K562 (cell line): ENCODE data around the gene SPAG4. TPM values are rescaled to one million over a fixed set of nuclear protein-coding genes. Genes with fewer than 3 reads are reported as not detected.

ENCODE experiments used
- AFF1 ChIP-seq, 2 experiments: fragments of 450-650 bp; IDR thresholded peaks; 2 replicates each; pipeline ENCODE4 v1.6.1; 2018; ENCODE audit warnings: mild to moderate bottlenecking in 2 of 2, low read depth in 1 of 2; ENCODE audit not compliant: partially characterized antibody in 2 of 2
- ATF4 ChIP-seq: fragments of 450-650 bp; formaldehyde crosslinking; IDR thresholded peaks from 2 replicates; pipeline ENCODE4 v1.4.0; 2022; ENCODE audit warnings: mild to moderate bottlenecking, moderate library complexity
- GTF2A2 ChIP-seq: IDR thresholded peaks from 2 replicates; pipeline ENCODE4 v1.6.1; 2016; ENCODE audit warnings: mild to moderate bottlenecking, missing genetic modification characterization, missing compliant biosample characterization
- HDGF ChIP-seq: fragments of 450-650 bp; IDR thresholded peaks from 2 replicates; pipeline ENCODE4 v1.6.1; 2016
- MAFF ChIP-seq: IDR thresholded peaks from 2 replicates; pipeline ENCODE4 v1.6.1; 2012; ENCODE audit warnings: low read length, improper control_type of control experiment
- MXD1 ChIP-seq: fragments of 250-450 bp; sonication (Bioruptor Pico); IDR thresholded peaks from 2 replicates; pipeline ENCODE4 v1.8.0; 2021; ENCODE audit warnings: borderline replicate concordance, mild to moderate bottlenecking, moderate library complexity; ENCODE audit not compliant: poor library complexity, severe bottlenecking
- POLR2H ChIP-seq: IDR thresholded peaks from 2 replicates; pipeline ENCODE4 v1.6.1; 2016; ENCODE audit warnings: missing genetic modification characterization, low read depth, mild to moderate bottlenecking, control low read depth, missing compliant biosample characterization, moderate library complexity
- RBBP5 ChIP-seq: fragments of 200-600 bp; sonication (generic); IDR thresholded peaks from 2 replicates; pipeline ENCODE4 v1.6.1; 2012; ENCODE audit warnings: borderline replicate concordance, mild to moderate bottlenecking, low read length, control low read depth, inconsistent platforms; ENCODE audit not compliant: insufficient read depth, poor library complexity, severe bottlenecking
- RNF219 ChIP-seq: fragments of 250-450 bp; sonication (Bioruptor Pico); IDR thresholded peaks from 2 replicates; pipeline ENCODE4 v1.5.0; 2022; ENCODE audit warnings: mild to moderate bottlenecking
- SMC3 ChIP-seq: conservative IDR thresholded peaks from 2 replicates; pipeline ENCODE4 v1.6.1; 2011; ENCODE audit warnings: low read depth, low read length, improper control_type of control experiment; ENCODE audit not compliant: insufficient read depth
- SOX6 ChIP-seq: fragments of 450-650 bp; IDR thresholded peaks from 2 replicates; pipeline ENCODE4 v1.6.1; 2014; ENCODE audit warnings: mild to moderate bottlenecking
- TEAD4 ChIP-seq, 2 experiments: sonication (generic) in 1 of 2; formaldehyde crosslinking in 1 of 2; IDR thresholded peaks; 2 replicates each; pipeline versions ENCODE4 v1.6.1 to v1.8.0; 2012 to 2022; ENCODE audit warnings: borderline replicate concordance in 1 of 2, inconsistent platforms in 1 of 2, low read length in 1 of 2, mild to moderate bottlenecking in 1 of 2, missing genetic modification reagents in 1 of 2
- XRCC5 ChIP-seq: fragments of 200-400 bp; formaldehyde crosslinking; IDR thresholded peaks from 2 replicates; pipeline ENCODE4 v1.6.1; 2017; ENCODE audit warnings: low read depth, mild to moderate bottlenecking, low read length
- ZNF644 ChIP-seq: fragments of 200-800 bp; sonication (Bioruptor generic); IDR thresholded peaks from 2 replicates; pipeline ENCODE4 v1.6.1; 2016; ENCODE audit warnings: low read depth, missing genetic modification characterization, missing compliant biosample characterization
- polyA plus RNA-seq, 8 experiments: library from polyadenylated mRNA; depleted of rRNA in 4 of 8; stranded (reverse) in 5 of 8; unstranded in 3 of 8; fragments of >200 nt; fragmentation: Nextera tagmentation in 2 of 8; fragmentation: Illumina TruSeq in 1 of 8; extraction: Ambion mirVana in 2 of 8; extraction: Trizol in 1 of 8; gene quantifications; 2 replicates each; pipeline versions ENCODE4 v1.2.1 to v1.2.3, GENCODE V29; 2011 to 2014; ENCODE audit warnings: inconsistent platforms in 1 of 8, missing spikeins in 1 of 8
- total RNA-seq, 7 experiments: library from RNA; depleted of rRNA in 6 of 7; stranded (reverse); fragments of >200 nt in 6 of 7; fragmentation: Illumina TruSeq in 2 of 7; extraction: Trizol in 2 of 7; gene quantifications; 2 replicates each; pipeline versions ENCODE4 v1.2.1 to v1.2.3, GENCODE V29; 2011 to 2021; ENCODE audit warnings: low replicate concordance in 1 of 7

SPAG4 gene
- total and polyA plus RNA-seq, 9 of the 15 experiments (the other 6 are each of a cell fraction or from before 2014, with no cell fraction given), result 1.6 to 11.4 (median 4.6) TPM

- TF ChIP-seq AFF1 (IDR thresholded peaks at IDR 0.05; ENCODE audit: low read depth in 1 of 2, partially characterized antibody in 2 of 2), result no peak
- peak; percentile 96 for TF ChIP-seq POLR2H (tag)
- peak; percentile 72 for TF ChIP-seq TEAD4 (IDR thresholded peaks at IDR 0.05; ENCODE audit: low read length)
- no peak for TF ChIP-seq TEAD4 (CRISPR knock-in tag; IDR thresholded peaks at IDR 0.05; ENCODE audit: borderline replicate concordance)
- TF ChIP-seq XRCC5, result no peak; the same call in 1 of the 2 replicates
- no peak for TF ChIP-seq RNF219 (CRISPR knock-in tag)
- peak; percentile 88 for TF ChIP-seq RBBP5
- peak; percentile 19; the same call in 1 of the 2 replicates for TF ChIP-seq SOX6
- TF ChIP-seq SMC3, result no peak
- no peak for TF ChIP-seq ATF4
- TF ChIP-seq ZNF644 (tag), result 0 out of 2 replicates have a peak, but pooled peaks have one; percentile 73
- TF ChIP-seq HDGF, result no peak
- TF ChIP-seq MAFF, result no peak
- TF ChIP-seq GTF2A2 (tag), result peak; percentile 56; the same call in 1 of the 2 replicates
- TF ChIP-seq MXD1 (CRISPR knock-in tag), result no peak
Observed at GRCh38 chr20:35664466-35665206, 49.0 kb downstream of the SPAG4 start, which contains the start of the genes CPNE1 and RBM12 (continued).
